Liver (tissue), 9 donors: ENCODE data around the gene SLC12A3. TPM values are rescaled to one million over a fixed set of nuclear protein-coding genes. Genes with fewer than 3 reads are reported as not detected.

ENCODE experiments used
- DNase-seq: peaks from one replicate; pipeline ENCODE4 v3.0.0-alpha.2; 2017; ENCODE audit warnings: low spot score
- H3K27ac ChIP-seq, 2 donors: one replicate each; pipeline ENCODE4 v1.7.0; 2013; ENCODE audit warnings: inconsistent platforms in 2 of 2, low read length in 2 of 2, control low read depth in 1 of 2, low read depth in 1 of 2, mild to moderate bottlenecking in 1 of 2
- H3K27me3 ChIP-seq, 4 donors: one replicate each; pipeline versions ENCODE4 v1.6.1 to v1.7.0; 2013; ENCODE audit warnings: low read length in 3 of 4, inconsistent platforms in 1 of 4, mild to moderate bottlenecking in 1 of 4, moderate library complexity in 1 of 4; ENCODE audit not compliant: control insufficient read depth in 4 of 4, insufficient read depth in 4 of 4
- H3K36me3 ChIP-seq, 4 donors: one replicate each; pipeline versions ENCODE4 v1.6.1 to v1.7.0; 2013; ENCODE audit warnings: low read length in 3 of 4, mild to moderate bottlenecking in 3 of 4, low read depth in 1 of 4, moderate library complexity in 1 of 4; ENCODE audit not compliant: control insufficient read depth in 4 of 4, insufficient read depth in 3 of 4
- H3K4me1 ChIP-seq, 4 donors: one replicate each; pipeline versions ENCODE4 v1.6.1 to v1.7.0; 2013; ENCODE audit warnings: low read length in 3 of 4, mild to moderate bottlenecking in 3 of 4, moderate library complexity in 1 of 4; ENCODE audit not compliant: control insufficient read depth in 4 of 4, insufficient read depth in 4 of 4
- H3K4me3 ChIP-seq, 3 donors: one replicate each; pipeline versions ENCODE4 v1.6.1 to v1.7.0; 2013; ENCODE audit warnings: low read length in 3 of 3, control low read depth in 1 of 3, low read depth in 1 of 3, mild to moderate bottlenecking in 1 of 3
- H3K9ac ChIP-seq, 2 donors: one replicate each; pipeline ENCODE4 v1.7.0; 2013; ENCODE audit warnings: low read length in 2 of 2, mild to moderate bottlenecking in 2 of 2, moderate library complexity in 2 of 2, control low read depth in 1 of 2, low read depth in 1 of 2
- H3K9me3 ChIP-seq, 4 donors: one replicate each; pipeline versions ENCODE4 v1.6.1 to v1.7.0; 2013; ENCODE audit warnings: low read length in 3 of 4; ENCODE audit not compliant: control insufficient read depth in 4 of 4
- EGR1 ChIP-seq, 2 donors: IDR thresholded peaks; 2 replicates each; pipeline ENCODE4 v1.6.1; 2016 to 2018; ENCODE audit warnings: antibody characterized with exemption in 2 of 2, low read depth in 2 of 2
- FOXA1 ChIP-seq: IDR thresholded peaks from 2 replicates; pipeline ENCODE4 v1.6.1; 2016; ENCODE audit warnings: antibody characterized with exemption
- FOXA2 ChIP-seq: IDR thresholded peaks from 2 replicates; pipeline ENCODE4 v1.6.1; 2016; ENCODE audit warnings: antibody characterized with exemption
- GABPA ChIP-seq, 2 donors: IDR thresholded peaks in 1 of 2; conservative IDR thresholded peaks in 1 of 2; 2 replicates each; pipeline ENCODE4 v1.6.1; 2016; ENCODE audit warnings: antibody characterized with exemption in 2 of 2, mild to moderate bottlenecking in 1 of 2, moderate library complexity in 1 of 2
- HNF4A ChIP-seq, 2 donors: conservative IDR thresholded peaks; 2 replicates each; pipeline ENCODE4 v1.6.1; 2016; ENCODE audit warnings: antibody characterized with exemption in 2 of 2, mild to moderate bottlenecking in 2 of 2
- HNF4G ChIP-seq: IDR thresholded peaks from 2 replicates; pipeline ENCODE4 v1.6.1; 2016; ENCODE audit warnings: antibody characterized with exemption
- JUND ChIP-seq, 2 donors: IDR thresholded peaks; 2 replicates each; pipeline ENCODE4 v1.6.1; 2016; ENCODE audit warnings: antibody characterized with exemption in 2 of 2
- NR2F2 ChIP-seq: IDR thresholded peaks from 2 replicates; pipeline ENCODE4 v1.6.1; 2016; ENCODE audit warnings: antibody characterized with exemption
- RAD21 ChIP-seq, 2 donors: IDR thresholded peaks; 2 replicates each; pipeline ENCODE4 v1.6.1; 2016; ENCODE audit warnings: antibody characterized with exemption in 2 of 2, mild to moderate bottlenecking in 2 of 2
- RXRA ChIP-seq, 2 donors: IDR thresholded peaks; 2 replicates each; pipeline ENCODE4 v1.6.1; 2017 to 2018; ENCODE audit warnings: antibody characterized with exemption in 2 of 2, mild to moderate bottlenecking in 1 of 2
- SP1 ChIP-seq: IDR thresholded peaks from 2 replicates; pipeline ENCODE4 v1.6.1; 2018; ENCODE audit warnings: antibody characterized with exemption, mild to moderate bottlenecking
- TAF1 ChIP-seq: conservative IDR thresholded peaks from 2 replicates; pipeline ENCODE4 v1.6.1; 2016; ENCODE audit warnings: antibody characterized with exemption, mild to moderate bottlenecking
- YY1 ChIP-seq: IDR thresholded peaks from 2 replicates; pipeline ENCODE4 v1.6.1; 2016; ENCODE audit warnings: antibody characterized with exemption, mild to moderate bottlenecking
- WGBS: extraction: QIAGEN DNeasy Blood & Tissue Kit; methylation state at CpG from one replicate; pipeline ENCODE4 v1.1.7; 2013; 5-methylcytosine and 5-hydroxymethylcytosine counted together
- polyA plus RNA-seq, 2 donors: library from polyadenylated mRNA; stranded (reverse) in 1 of 2; unstranded in 1 of 2; fragments of 200-250 nt in 1 of 2; fragments of >200 nt in 1 of 2; fragmentation: Nextera tagmentation in 1 of 2; extraction: Ambion mirVana in 1 of 2; gene quantifications; one replicate each; pipeline versions ENCODE4 v1.2.1 to v1.2.3, GENCODE V29; 2013 to 2015
- total RNA-seq, 2 donors: library from RNA; depleted of rRNA; stranded (reverse); fragments of >200 nt; gene quantifications; one replicate each; pipeline ENCODE4 v1.2.3, GENCODE V29; 2014
- TF ChIP-seq, protein P1 (sequence below): fragments of 150-350 bp; IDR thresholded peaks from 2 replicates; pipeline ENCODE4 v1.5.1; 2017; ENCODE audit warnings: improper control_type of control experiment, low read depth, low read length; ENCODE audit not compliant: missing input control
- TF ChIP-seq, protein P2 (sequence below): IDR thresholded peaks from 2 replicates; pipeline ENCODE4 v1.6.1; 2016; ENCODE audit warnings: antibody characterized with exemption
- TF ChIP-seq, protein P3 (sequence below): IDR thresholded peaks from 2 replicates; pipeline ENCODE4 v1.6.1; 2016; ENCODE audit warnings: antibody characterized with exemption
- TF ChIP-seq, protein P4 (sequence below): IDR thresholded peaks from 2 replicates; pipeline ENCODE4 v1.6.1; 2016; ENCODE audit warnings: antibody characterized with exemption
- TF ChIP-seq, protein P5 (sequence below): IDR thresholded peaks from 2 replicates; pipeline ENCODE4 v1.6.1; 2016; ENCODE audit warnings: antibody characterized with exemption, mild to moderate bottlenecking
- donor health status: healthy.
- donor health status: healthy.
- donor health status: healthy.
- donor health status: healthy.
- donor health status: healthy.

The SLC12A3 gene
- total and polyA plus RNA-seq, 4 donors = 0.09 TPM; not detected in 3

DNA sequence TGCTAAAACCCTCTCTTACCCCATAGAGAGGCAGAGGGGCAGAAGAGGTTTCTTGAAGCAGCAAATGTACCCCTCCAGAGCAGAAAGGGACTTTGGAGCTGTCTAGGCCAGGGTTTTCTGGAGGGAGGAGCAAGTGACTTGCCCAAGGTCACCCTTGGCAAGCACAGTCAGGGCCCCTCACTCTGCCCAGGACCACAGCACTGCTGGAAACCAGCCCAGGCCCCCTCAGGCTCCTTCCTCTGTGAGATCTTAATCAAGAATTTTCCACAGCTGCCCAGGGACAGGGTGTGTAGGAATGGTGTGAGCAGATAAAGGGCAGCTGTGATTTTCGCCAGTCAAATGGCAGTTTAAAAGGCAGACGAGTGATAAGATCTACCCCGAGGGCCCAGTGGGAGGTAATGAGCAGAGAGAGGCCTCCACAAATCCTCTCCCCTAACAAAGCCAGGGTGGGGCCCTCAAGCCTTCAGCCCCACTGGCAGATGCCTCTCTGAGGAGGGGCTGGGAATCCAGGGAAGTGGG, 3.9 kb upstream of the SLC12A3 start:
- TF ChIP-seq FOXA2 (no peak), GABPA (IDR thresholded peaks at IDR 0.05 in 1 of 2, conservative IDR thresholded peaks at IDR 0.05 in 1 of 2) (no peak), SP1 (no peak), JUND (IDR thresholded peaks at IDR 0.05) (no peak), EGR1 (IDR thresholded peaks at IDR 0.05; ENCODE audit: low read depth in 2 of 2) (no peak), NR2F2 (no peak), TAF1 (no peak), YY1 (no peak)
- TF ChIP-seq, protein P1, sequence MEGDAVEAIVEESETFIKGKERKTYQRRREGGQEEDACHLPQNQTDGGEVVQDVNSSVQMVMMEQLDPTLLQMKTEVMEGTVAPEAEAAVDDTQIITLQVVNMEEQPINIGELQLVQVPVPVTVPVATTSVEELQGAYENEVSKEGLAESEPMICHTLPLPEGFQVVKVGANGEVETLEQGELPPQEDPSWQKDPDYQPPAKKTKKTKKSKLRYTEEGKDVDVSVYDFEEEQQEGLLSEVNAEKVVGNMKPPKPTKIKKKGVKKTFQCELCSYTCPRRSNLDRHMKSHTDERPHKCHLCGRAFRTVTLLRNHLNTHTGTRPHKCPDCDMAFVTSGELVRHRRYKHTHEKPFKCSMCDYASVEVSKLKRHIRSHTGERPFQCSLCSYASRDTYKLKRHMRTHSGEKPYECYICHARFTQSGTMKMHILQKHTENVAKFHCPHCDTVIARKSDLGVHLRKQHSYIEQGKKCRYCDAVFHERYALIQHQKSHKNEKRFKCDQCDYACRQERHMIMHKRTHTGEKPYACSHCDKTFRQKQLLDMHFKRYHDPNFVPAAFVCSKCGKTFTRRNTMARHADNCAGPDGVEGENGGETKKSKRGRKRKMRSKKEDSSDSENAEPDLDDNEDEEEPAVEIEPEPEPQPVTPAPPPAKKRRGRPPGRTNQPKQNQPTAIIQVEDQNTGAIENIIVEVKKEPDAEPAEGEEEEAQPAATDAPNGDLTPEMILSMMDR = no peak
- TF ChIP-seq, protein P2, sequence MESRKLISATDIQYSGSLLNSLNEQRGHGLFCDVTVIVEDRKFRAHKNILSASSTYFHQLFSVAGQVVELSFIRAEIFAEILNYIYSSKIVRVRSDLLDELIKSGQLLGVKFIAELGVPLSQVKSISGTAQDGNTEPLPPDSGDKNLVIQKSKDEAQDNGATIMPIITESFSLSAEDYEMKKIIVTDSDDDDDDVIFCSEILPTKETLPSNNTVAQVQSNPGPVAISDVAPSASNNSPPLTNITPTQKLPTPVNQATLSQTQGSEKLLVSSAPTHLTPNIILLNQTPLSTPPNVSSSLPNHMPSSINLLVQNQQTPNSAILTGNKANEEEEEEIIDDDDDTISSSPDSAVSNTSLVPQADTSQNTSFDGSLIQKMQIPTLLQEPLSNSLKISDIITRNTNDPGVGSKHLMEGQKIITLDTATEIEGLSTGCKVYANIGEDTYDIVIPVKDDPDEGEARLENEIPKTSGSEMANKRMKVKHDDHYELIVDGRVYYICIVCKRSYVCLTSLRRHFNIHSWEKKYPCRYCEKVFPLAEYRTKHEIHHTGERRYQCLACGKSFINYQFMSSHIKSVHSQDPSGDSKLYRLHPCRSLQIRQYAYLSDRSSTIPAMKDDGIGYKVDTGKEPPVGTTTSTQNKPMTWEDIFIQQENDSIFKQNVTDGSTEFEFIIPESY = no peak
- WGBS = 74% methylated on average over 3 of the region's 3 CpGs

DNA sequence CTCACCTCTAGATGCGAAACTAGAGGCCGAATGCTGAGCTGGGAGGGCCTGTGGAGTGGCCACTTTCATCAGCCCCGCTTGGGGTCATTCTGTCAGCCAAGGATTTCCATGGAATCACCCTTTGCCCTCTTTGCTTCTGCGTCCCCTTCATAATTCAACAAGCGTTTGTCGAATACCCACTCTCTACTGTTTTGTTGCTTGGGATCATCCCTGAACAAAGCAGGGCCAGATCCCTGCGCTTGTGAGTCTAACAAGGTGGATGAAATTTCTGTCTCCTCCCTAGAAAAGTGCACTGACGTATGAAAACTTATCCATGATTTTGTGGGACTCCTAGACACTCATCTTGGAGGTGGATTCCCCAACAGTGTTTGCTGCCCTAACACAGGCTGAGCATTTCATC, 3.3 kb upstream of the SLC12A3 start:
- Histone ChIP-seq H3K9me3 (no peaks in the 10 kb centered on the region), H3K4me3 (no peak overlapping the region), H3K9ac (no peak overlapping the region), H3K27ac (no peak overlapping the region), H3K4me1 (peaks cover 0 to 3% (median 3%) of the 10 kb centered on the region in 4 donors), H3K36me3 (no peaks in the 10 kb centered on the region), H3K27me3 (no peaks in the 10 kb centered on the region)
- TF ChIP-seq, protein P3, sequence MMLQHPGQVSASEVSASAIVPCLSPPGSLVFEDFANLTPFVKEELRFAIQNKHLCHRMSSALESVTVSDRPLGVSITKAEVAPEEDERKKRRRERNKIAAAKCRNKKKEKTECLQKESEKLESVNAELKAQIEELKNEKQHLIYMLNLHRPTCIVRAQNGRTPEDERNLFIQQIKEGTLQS = no peak
- TF ChIP-seq RXRA (IDR thresholded peaks at IDR 0.05) = no peak
- no peak for TF ChIP-seq NR2F2
- TF ChIP-seq EGR1 (IDR thresholded peaks at IDR 0.05; ENCODE audit: low read depth in 2 of 2) = no peak
- TF ChIP-seq, protein P4, sequence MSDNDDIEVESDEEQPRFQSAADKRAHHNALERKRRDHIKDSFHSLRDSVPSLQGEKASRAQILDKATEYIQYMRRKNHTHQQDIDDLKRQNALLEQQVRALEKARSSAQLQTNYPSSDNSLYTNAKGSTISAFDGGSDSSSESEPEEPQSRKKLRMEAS = no peak
- no peak for TF ChIP-seq TAF1
- no peak for TF ChIP-seq YY1
- TF ChIP-seq SP1 = no peak
- TF ChIP-seq RAD21 (IDR thresholded peaks at IDR 0.05) = no peak
- TF ChIP-seq, protein P1 = no peak
- TF ChIP-seq HNF4G = no peak
- TF ChIP-seq FOXA2 = no peak
- TF ChIP-seq GABPA (IDR thresholded peaks at IDR 0.05 in 1 of 2, conservative IDR thresholded peaks at IDR 0.05 in 1 of 2) = no peak
- TF ChIP-seq, protein P5, sequence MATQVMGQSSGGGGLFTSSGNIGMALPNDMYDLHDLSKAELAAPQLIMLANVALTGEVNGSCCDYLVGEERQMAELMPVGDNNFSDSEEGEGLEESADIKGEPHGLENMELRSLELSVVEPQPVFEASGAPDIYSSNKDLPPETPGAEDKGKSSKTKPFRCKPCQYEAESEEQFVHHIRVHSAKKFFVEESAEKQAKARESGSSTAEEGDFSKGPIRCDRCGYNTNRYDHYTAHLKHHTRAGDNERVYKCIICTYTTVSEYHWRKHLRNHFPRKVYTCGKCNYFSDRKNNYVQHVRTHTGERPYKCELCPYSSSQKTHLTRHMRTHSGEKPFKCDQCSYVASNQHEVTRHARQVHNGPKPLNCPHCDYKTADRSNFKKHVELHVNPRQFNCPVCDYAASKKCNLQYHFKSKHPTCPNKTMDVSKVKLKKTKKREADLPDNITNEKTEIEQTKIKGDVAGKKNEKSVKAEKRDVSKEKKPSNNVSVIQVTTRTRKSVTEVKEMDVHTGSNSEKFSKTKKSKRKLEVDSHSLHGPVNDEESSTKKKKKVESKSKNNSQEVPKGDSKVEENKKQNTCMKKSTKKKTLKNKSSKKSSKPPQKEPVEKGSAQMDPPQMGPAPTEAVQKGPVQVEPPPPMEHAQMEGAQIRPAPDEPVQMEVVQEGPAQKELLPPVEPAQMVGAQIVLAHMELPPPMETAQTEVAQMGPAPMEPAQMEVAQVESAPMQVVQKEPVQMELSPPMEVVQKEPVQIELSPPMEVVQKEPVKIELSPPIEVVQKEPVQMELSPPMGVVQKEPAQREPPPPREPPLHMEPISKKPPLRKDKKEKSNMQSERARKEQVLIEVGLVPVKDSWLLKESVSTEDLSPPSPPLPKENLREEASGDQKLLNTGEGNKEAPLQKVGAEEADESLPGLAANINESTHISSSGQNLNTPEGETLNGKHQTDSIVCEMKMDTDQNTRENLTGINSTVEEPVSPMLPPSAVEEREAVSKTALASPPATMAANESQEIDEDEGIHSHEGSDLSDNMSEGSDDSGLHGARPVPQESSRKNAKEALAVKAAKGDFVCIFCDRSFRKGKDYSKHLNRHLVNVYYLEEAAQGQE = no peak
- no peak for TF ChIP-seq FOXA1
- TF ChIP-seq, protein P2 = no peak
- no peak for TF ChIP-seq HNF4A (conservative IDR thresholded peaks at IDR 0.05)
- WGBS = 94% methylated on average over 8 of the region's 8 CpGs
- DNase-seq = no peak

More for the DNA sequence above, 3.9 kb upstream of the SLC12A3 start:
- no peaks in the 10 kb centered on the region for H3K9me3 ChIP-seq
- H3K4me3 ChIP-seq = no peak overlapping the region
- H3K27ac ChIP-seq = no peak overlapping the region
- H3K36me3 ChIP-seq = no peaks in the 10 kb centered on the region
- no peak for DNase-seq
- no peak overlapping the region for H3K9ac ChIP-seq
- peaks cover 0 to 6% (median 3%) of the 10 kb centered on the region in 4 donors for H3K4me1 ChIP-seq
- H3K27me3 ChIP-seq = no peaks in the 10 kb centered on the region
